BE2C (cell line): ENCODE data around the gene SYTL5.

ENCODE experiments used
- DNase-seq: peaks from one replicate; pipeline ENCODE4 v3.0.0-alpha.2; 2020
- H3K27me3 ChIP-seq: fragments of 250-450 bp; sonication (Bioruptor Pico); 2 replicates; pipeline ENCODE4 v1.5.1; 2020; ENCODE audit warnings: mild to moderate bottlenecking
- H3K36me3 ChIP-seq: fragments of 250-450 bp; sonication (Bioruptor Pico); 2 replicates; pipeline ENCODE4 v1.5.1; 2020; ENCODE audit warnings: mild to moderate bottlenecking
- H3K4me1 ChIP-seq: fragments of 250-450 bp; sonication (Bioruptor Pico); 2 replicates; pipeline ENCODE4 v1.5.1; 2020
- H3K4me3 ChIP-seq: 2 replicates; pipeline ENCODE4 v1.5.1; 2011; ENCODE audit warnings: low read depth, low read length
- H3K9me3 ChIP-seq: fragments of 250-450 bp; sonication (Bioruptor Pico); 2 replicates; pipeline ENCODE4 v1.5.1; 2020
- TF ChIP-seq, protein P1 (sequence below): IDR thresholded peaks from 2 replicates; pipeline ENCODE4 v1.5.1; 2012; ENCODE audit warnings: mild to moderate bottlenecking, low read depth, low read length

SYTL5 gene

DNA sequence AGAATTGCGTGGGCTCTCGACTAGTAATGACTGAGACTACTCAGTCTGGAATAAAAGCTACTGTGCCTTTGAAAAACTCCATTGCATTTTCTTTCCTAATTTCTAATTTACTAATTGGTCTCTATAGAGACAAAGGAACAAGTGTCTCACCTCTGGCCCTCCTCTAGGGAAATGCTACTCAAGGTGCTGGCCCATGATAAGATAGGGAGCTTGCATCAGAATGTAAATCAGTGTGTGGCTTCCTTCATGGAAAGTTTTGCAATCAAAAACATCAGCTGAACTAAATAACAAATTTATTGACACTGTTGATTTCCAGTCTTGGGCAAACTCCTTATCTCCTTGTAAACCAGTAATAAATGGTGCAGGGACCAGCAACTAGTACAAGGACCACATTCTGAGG, 132.5 kb downstream of the SYTL5 start:
- H3K4me1 ChIP-seq: no peaks in the 10 kb centered on the region
- H3K36me3 ChIP-seq: no peaks in the 10 kb centered on the region
- TF ChIP-seq, protein P1, sequence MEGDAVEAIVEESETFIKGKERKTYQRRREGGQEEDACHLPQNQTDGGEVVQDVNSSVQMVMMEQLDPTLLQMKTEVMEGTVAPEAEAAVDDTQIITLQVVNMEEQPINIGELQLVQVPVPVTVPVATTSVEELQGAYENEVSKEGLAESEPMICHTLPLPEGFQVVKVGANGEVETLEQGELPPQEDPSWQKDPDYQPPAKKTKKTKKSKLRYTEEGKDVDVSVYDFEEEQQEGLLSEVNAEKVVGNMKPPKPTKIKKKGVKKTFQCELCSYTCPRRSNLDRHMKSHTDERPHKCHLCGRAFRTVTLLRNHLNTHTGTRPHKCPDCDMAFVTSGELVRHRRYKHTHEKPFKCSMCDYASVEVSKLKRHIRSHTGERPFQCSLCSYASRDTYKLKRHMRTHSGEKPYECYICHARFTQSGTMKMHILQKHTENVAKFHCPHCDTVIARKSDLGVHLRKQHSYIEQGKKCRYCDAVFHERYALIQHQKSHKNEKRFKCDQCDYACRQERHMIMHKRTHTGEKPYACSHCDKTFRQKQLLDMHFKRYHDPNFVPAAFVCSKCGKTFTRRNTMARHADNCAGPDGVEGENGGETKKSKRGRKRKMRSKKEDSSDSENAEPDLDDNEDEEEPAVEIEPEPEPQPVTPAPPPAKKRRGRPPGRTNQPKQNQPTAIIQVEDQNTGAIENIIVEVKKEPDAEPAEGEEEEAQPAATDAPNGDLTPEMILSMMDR: no peak
- no peaks in the 10 kb centered on the region for H3K27me3 ChIP-seq
- H3K9me3 ChIP-seq: no peaks in the 10 kb centered on the region
- no peak for DNase-seq
- H3K4me3 ChIP-seq: no peak overlapping the region

DNA sequence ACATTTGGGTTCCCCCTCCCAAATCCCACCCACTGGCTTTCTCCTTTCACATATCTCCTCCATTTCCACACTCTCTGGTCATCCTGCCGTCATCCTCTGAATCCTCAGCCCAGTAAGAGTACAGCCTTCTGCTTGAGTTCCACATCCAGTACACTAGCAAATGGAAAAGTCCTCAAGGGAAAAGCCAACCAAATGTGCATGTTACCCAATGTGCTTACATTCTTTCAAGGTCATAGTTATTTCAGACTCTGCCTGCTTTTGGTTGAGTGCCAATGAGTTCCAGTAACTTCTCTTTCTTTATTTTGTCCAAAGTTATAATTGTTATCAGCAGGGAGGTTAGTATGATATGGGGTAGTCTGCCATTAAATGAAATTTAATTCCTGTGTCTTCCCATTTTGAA, 136.3 kb downstream of the SYTL5 start:
- no peaks in the 10 kb centered on the region for H3K36me3 ChIP-seq
- DNase-seq: no peak
- TF ChIP-seq, protein P1: no peak
- H3K9me3 ChIP-seq: no peaks in the 10 kb centered on the region
- no peaks in the 10 kb centered on the region for H3K4me1 ChIP-seq
- no peak overlapping the region for H3K4me3 ChIP-seq
- no peaks in the 10 kb centered on the region for H3K27me3 ChIP-seq

DNA sequence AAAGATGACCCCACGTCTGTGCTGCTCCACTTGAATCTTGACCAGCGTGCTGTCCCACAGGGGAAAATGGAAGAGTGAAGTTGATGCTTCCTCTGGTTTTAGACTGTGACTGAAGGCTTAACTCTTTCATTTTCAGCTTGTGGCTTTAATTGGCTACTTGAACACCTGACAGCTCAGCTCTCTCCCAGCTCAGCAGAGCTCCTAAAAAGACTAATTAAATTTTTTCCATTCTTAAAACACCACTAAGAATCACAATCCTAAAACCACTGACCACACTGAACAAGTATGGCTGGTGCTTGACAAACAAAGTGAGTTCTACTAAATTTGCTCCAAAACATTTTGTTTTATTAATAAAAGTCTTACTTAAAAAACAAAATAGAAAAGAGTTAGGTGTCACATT, 142.7 kb downstream of the SYTL5 start:
- DNase-seq: no peak
- H3K4me1 ChIP-seq: no peaks in the 10 kb centered on the region
- no peak overlapping the region for H3K4me3 ChIP-seq
- H3K9me3 ChIP-seq: no peaks in the 10 kb centered on the region
- TF ChIP-seq, protein P1: no peak
- no peaks in the 10 kb centered on the region for H3K36me3 ChIP-seq
- no peaks in the 10 kb centered on the region for H3K27me3 ChIP-seq

DNA sequence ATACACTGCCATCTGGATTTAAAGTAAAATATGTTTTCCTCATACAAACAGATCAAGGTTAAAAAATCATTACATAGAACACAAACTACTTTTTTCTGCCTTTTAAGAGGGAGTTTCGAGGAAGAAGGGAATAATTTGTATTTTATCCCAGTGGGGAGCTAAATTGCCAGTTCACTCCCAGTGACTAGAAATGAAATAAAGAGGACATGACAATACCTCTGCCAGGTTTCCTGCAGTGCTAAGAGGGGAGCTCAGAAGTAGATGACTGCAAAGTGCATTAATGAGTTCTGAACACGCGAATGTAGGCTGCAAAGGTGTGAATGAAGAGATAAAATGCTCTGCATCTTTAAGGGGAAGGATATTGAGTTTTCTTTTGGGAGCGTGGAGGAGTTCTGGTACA, 144.6 kb downstream of the SYTL5 start:
- DNase-seq: no peak
- Histone ChIP-seq H3K4me3 (no peak overlapping the region), H3K4me1 (no peaks in the 10 kb centered on the region), H3K9me3 (no peaks in the 10 kb centered on the region), H3K36me3 (no peaks in the 10 kb centered on the region), H3K27me3 (no peaks in the 10 kb centered on the region)
- TF ChIP-seq, protein P1: no peak

DNA sequence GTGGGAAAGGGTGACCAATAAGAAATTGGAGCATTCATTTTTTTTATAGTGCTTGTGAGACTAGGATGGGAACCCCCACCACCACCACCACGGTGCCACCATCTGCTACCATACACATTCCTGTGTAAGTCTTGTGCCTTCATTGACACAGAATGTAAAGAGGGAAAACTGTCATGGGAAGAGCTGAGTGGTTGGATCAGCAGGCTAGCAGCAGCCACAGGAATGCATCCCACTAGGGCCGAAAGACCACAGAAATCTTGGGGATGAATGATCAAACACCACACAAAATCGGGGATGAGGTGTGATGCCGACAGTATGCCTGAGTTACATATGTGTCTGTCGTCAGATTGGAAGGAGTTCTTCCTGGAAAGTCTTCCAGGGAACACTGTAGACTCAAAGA, 145.1 kb downstream of the SYTL5 start:
- Histone ChIP-seq H3K36me3 (no peaks in the 10 kb centered on the region), H3K4me3 (no peak overlapping the region), H3K4me1 (no peaks in the 10 kb centered on the region), H3K9me3 (no peaks in the 10 kb centered on the region), H3K27me3 (no peaks in the 10 kb centered on the region)
- TF ChIP-seq, protein P1: no peak
- no peak for DNase-seq

DNA sequence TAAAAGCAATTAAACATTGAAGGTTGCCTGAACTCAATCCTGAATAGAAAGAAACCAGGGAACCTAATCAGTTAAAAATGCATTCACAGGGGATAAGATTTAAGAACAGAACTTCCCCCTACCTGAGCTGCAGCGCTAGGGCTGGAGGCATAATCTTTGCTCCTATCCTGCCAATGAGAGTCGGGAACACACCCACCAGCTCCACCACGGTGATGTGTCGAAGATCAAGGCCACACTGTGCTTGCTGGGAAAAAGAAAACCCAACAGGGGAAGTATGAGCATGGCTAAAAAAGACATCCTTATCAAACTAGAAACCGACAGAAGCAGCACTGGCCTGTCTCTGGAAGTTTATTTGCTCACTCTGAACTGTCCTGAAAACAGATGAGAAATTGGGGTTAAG, 148.0 kb downstream of the SYTL5 start:
- Histone ChIP-seq H3K36me3 (no peaks in the 10 kb centered on the region), H3K4me3 (no peak overlapping the region), H3K9me3 (no peaks in the 10 kb centered on the region), H3K4me1 (no peaks in the 10 kb centered on the region), H3K27me3 (no peaks in the 10 kb centered on the region)
- DNase-seq: no peak
- TF ChIP-seq, protein P1: no peak
